Epithelial cell of alveolus of lung (primary cell): Measurements from ENCODE around the gene ARX. TPM values are rescaled to one million over a fixed set of nuclear protein-coding genes. Genes with fewer than 3 reads are reported as not detected.

Experiments used
- total RNA-seq: library from RNA; depleted of rRNA; stranded (reverse); fragments of >200 nt; gene quantifications from 2 replicates; pipeline ENCODE4 v1.2.1, GENCODE V29; 2015

Gene ARX
- not detected in 2 replicates for total RNA-seq

GRCh38 chrX:25015486-25016360, at the start of gene ARX:
ARX (minus strand) TSS chrX:25015965; CDS start chrX:25015737, 228 bp downstream.

